Breast epithelium (tissue), 4 donors: ENCODE results near the gene ST6GAL1. TPM values are rescaled to one million over a fixed set of nuclear protein-coding genes. Genes with fewer than 3 reads are reported as not detected.

Source experiments
- DNase-seq, 2 donors: peaks; one replicate each; pipeline ENCODE4 v3.0.0-alpha.2; 2019; ENCODE audit warnings: low spot score in 2 of 2
- H3K27ac ChIP-seq, 2 donors: fragments of 200-600 bp; sonication (generic) in 1 of 2; one replicate each; pipeline ENCODE4 v1.5.1; 2016 to 2019; ENCODE audit warnings: mild to moderate bottlenecking in 1 of 2
- H3K27me3 ChIP-seq, 2 donors: fragments of 200-600 bp; sonication (generic) in 1 of 2; one replicate each; pipeline versions ENCODE4 v1.5.1 to v1.6.0; 2017 to 2019; ENCODE audit warnings: control low read depth in 1 of 2, mild to moderate bottlenecking in 1 of 2
- H3K36me3 ChIP-seq: fragments of 200-600 bp; one replicate; pipeline ENCODE4 v1.5.1; 2019
- H3K4me1 ChIP-seq, 2 donors: fragments of 200-600 bp; sonication (generic); one replicate each; pipeline ENCODE4 v1.5.1; 2016 to 2019; ENCODE audit warnings: control low read depth in 1 of 2
- H3K4me3 ChIP-seq, 3 donors: fragments of 200-600 bp; sonication (generic); 1 replicate in 2 of 3; 2 replicates in 1 of 3; pipeline ENCODE4 v1.5.1; 2016 to 2019; ENCODE audit warnings: mild to moderate bottlenecking in 3 of 3, moderate library complexity in 2 of 3
- H3K9me3 ChIP-seq, 2 donors: fragments of 200-600 bp; sonication (generic) in 1 of 2; one replicate each; pipeline ENCODE4 v1.5.1; 2016 to 2019; ENCODE audit warnings: control low read depth in 1 of 2
- CTCF ChIP-seq, 3 donors: fragments of 450-650 bp; IDR thresholded peaks; one replicate each; pipeline ENCODE4 v1.5.1; 2016 to 2017; ENCODE audit warnings: antibody characterized with exemption in 3 of 3, mild to moderate bottlenecking in 3 of 3, moderate library complexity in 3 of 3
- POLR2A ChIP-seq: fragments of 450-650 bp; IDR thresholded peaks from one replicate; pipeline ENCODE4 v1.6.1; 2016; ENCODE audit warnings: antibody characterized with exemption, mild to moderate bottlenecking, moderate library complexity
- POLR2AphosphoS5 ChIP-seq, 3 donors: sonication (generic); formaldehyde crosslinking; IDR thresholded peaks; one replicate each; pipeline ENCODE4 v1.6.1; 2017; ENCODE audit warnings: antibody characterized with exemption in 3 of 3
- intact Hi-C: fragments of 100-400 bp; cut with DNase I; formaldehyde crosslinking; loops from one replicate; pipeline ENCODE4 v1.15.1; 2023; ENCODE audit warnings: low total_unique reads
- total RNA-seq, 3 donors: library from RNA; depleted of rRNA; stranded (reverse); fragments of >200 nt; gene quantifications; one replicate each; pipeline ENCODE4 v1.1.0, GENCODE V29; 2016

Gene ST6GAL1
- total RNA-seq, 3 donors from 2014 or later = 28.5 to 79.6 (median 42.3) TPM

GRCh38 chr3:187068787-187069186, 138.5 kb downstream of the ST6GAL1 start:
- Histone ChIP-seq H3K36me3 (no peaks in the 10 kb centered on the region), H3K4me1 (peaks cover 2 to 4% of the 10 kb centered on the region in 2 donors), H3K27ac (no peak overlapping the region), H3K9me3 (no peaks in the 10 kb centered on the region), H3K4me3 (no peak overlapping the region), H3K27me3 (no peaks in the 10 kb centered on the region)
- no peak for DNase-seq
- TF ChIP-seq POLR2A (no peak), POLR2AphosphoS5 (IDR thresholded peaks at IDR 0.05) (no peak), CTCF (IDR thresholded peaks at IDR 0.05) (no peak)
- intact Hi-C loops = no loop called here

- Histone ChIP-seq H3K36me3 (no peaks in the 10 kb centered on the region), H3K27ac (no peak overlapping the region), H3K4me3 (no peak overlapping the region), H3K27me3 (no peaks in the 10 kb centered on the region), H3K9me3 (no peaks in the 10 kb centered on the region), H3K4me1 (no peaks in the 10 kb centered on the region)
- no peak for DNase-seq
- intact Hi-C loops = no loop called here
- TF ChIP-seq CTCF (IDR thresholded peaks at IDR 0.05) (no peak), POLR2AphosphoS5 (IDR thresholded peaks at IDR 0.05) (no peak), POLR2A (no peak)
Measured at GRCh38 chr3:187069857-187070516, 139.7 kb downstream of the ST6GAL1 start.

- Histone ChIP-seq H3K4me1 (no peaks in the 10 kb centered on the region), H3K27ac (no peak overlapping the region), H3K9me3 (no peaks in the 10 kb centered on the region), H3K4me3 (no peak overlapping the region), H3K36me3 (no peaks in the 10 kb centered on the region), H3K27me3 (no peaks in the 10 kb centered on the region)
- intact Hi-C loops = no loop called here
- no peak for TF ChIP-seq POLR2AphosphoS5 (IDR thresholded peaks at IDR 0.05)
- no peak for TF ChIP-seq POLR2A
- TF ChIP-seq CTCF (IDR thresholded peaks at IDR 0.05) = no peak
- DNase-seq = no peak
Measured at GRCh38 chr3:187072102-187072501, 141.8 kb downstream of the ST6GAL1 start.

GRCh38 chr3:187072511-187072910, 142.2 kb downstream of the ST6GAL1 start:
- Histone ChIP-seq H3K36me3 (no peaks in the 10 kb centered on the region), H3K4me3 (no peak overlapping the region), H3K27me3 (no peaks in the 10 kb centered on the region), H3K4me1 (no peaks in the 10 kb centered on the region), H3K9me3 (no peaks in the 10 kb centered on the region), H3K27ac (no peak overlapping the region)
- TF ChIP-seq CTCF (IDR thresholded peaks at IDR 0.05) (no peak), POLR2AphosphoS5 (IDR thresholded peaks at IDR 0.05) (no peak), POLR2A (no peak)
- DNase-seq = no peak
- intact Hi-C loops = no loop called here

- Histone ChIP-seq H3K9me3 (no peaks in the 10 kb centered on the region), H3K4me3 (no peak overlapping the region), H3K27me3 (no peaks in the 10 kb centered on the region), H3K36me3 (no peaks in the 10 kb centered on the region), H3K27ac (no peak overlapping the region), H3K4me1 (no peaks in the 10 kb centered on the region)
- no peak for TF ChIP-seq POLR2A
- DNase-seq = no peak
- intact Hi-C loops = no loop called here
Measured at GRCh38 chr3:187073581-187074098, 143.3 kb downstream of the ST6GAL1 start.
